Adrenal gland (tissue), 5 donors: ENCODE results near the gene PCDH18.

Source experiments
- POLR2A ChIP-seq, 2 donors: fragments of 450-650 bp; IDR thresholded peaks; one replicate each; pipeline ENCODE4 v1.6.1; 2017; ENCODE audit warnings: antibody characterized with exemption in 2 of 2, mild to moderate bottlenecking in 2 of 2, moderate library complexity in 1 of 2
- TF ChIP-seq, protein P1 (sequence below), 6 experiments: fragments of 450-650 bp in 4 of 6; fragments of 200-600 bp in 2 of 6; sonication (generic) in 1 of 6; IDR thresholded peaks; 1 replicate in 5 of 6; 2 replicates in 1 of 6; pipeline versions ENCODE4 v1.5.1 to v1.8.0; 2016 to 2021; ENCODE audit warnings: antibody characterized with exemption in 6 of 6, mild to moderate bottlenecking in 2 of 6, moderate library complexity in 1 of 6
- donor health status: DM: no; HTN: no; CAD: no.

DNA sequence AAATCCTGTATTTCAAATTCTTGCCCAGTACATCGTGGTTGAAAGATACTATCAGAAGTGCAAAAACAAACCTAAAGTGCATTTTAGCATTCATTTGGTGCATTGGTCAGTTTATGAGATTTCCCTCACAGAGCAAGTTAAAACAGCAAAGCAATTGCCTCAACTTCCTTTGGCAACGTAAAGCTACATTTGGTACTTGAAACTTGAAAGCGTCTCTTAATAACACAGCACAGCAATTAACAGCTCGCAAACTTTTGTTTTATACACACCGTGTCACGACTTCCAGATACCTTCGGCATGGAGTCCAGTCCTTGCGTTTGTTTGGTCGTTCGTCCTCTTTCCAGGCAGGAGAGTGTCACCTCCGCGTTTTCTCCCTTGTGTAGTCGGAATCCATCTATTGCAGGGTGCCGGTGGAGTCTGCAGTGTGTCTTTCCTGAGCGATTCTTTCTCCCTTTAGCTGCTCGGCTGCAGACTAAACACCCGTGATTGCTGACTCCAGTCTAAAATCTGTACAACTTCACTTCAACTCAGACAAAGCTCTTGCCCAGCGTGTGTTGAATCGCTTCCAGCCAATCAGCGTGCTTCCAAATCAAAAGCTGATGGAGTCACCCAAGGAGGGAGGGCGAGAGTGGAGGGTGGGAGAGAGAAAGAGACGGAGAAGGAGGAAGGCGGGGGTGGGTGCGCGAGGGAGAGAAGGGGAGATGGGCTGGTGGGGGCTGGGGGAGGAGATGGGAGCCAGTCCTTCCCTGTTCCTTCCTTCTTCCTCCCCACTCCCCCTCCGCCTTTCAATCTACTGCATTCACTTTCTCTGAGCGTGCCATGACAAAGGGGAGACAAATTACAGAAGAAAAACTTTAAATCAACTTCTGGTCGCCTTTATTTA lies at the start of gene PCDH18:
- TF ChIP-seq, protein P1, sequence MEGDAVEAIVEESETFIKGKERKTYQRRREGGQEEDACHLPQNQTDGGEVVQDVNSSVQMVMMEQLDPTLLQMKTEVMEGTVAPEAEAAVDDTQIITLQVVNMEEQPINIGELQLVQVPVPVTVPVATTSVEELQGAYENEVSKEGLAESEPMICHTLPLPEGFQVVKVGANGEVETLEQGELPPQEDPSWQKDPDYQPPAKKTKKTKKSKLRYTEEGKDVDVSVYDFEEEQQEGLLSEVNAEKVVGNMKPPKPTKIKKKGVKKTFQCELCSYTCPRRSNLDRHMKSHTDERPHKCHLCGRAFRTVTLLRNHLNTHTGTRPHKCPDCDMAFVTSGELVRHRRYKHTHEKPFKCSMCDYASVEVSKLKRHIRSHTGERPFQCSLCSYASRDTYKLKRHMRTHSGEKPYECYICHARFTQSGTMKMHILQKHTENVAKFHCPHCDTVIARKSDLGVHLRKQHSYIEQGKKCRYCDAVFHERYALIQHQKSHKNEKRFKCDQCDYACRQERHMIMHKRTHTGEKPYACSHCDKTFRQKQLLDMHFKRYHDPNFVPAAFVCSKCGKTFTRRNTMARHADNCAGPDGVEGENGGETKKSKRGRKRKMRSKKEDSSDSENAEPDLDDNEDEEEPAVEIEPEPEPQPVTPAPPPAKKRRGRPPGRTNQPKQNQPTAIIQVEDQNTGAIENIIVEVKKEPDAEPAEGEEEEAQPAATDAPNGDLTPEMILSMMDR (IDR thresholded peaks at IDR 0.05): no peak
- peak in 1 of 2 donors; percentile 66 for TF ChIP-seq POLR2A (IDR thresholded peaks at IDR 0.05)
